Activated naive CD4-positive, alpha-beta T cell treated with anti-CD3 and anti-CD28 coated beads, Interleukin-2, amount 50 U/mL, for 16 hours (primary cell): Measurements from ENCODE around the gene CPEB4.

Experiments used
- DNase-seq: peaks from one replicate; pipeline ENCODE4 v3.0.0-alpha.2; 2020

Gene CPEB4

DNA sequence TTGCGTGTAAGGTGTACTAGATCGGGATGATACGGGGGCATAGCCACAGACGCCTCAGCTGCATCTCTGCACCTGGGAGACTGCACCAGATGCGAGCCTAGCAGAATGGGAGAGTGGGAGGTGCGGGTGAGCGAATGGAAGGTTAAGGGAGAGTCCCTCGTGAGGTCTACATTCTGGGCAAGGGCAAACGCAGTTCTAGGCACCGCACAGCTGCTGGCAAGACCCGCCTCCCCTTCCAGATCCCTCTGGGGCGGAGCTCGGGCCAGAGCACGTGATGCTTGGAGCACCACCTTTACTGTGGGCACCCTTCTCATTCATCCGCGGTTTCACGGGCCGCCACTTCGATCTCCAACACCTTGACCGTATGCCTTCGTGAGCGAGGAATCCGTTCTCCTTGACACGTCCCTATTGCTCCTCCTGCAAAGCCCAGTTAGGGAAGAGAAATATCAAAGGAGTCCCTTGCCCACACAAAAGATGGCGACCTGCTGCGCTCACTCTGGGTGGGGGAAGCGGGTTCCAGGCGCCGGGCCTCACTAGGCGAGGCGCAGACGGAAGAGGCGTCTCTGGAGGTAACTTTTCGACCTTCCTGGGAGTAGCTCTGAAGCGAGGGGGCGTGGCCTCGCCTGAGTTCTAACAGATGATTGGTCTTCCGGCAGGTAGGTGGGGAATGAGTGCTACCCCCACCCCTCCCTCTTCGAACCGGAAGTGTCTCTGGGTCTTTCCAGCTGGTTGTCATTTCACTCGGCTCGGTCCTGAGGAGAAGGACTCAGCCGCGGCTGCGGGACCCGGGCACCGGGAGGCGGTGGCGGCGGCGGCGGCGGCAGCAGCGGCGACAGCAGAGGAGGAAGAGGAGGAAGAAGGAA, at the start of gene CPEB4:
TSS of gene CPEB4 (plus strand) at position 740 of the 863 bp plus-strand sequence. CDS start 1,385 bp downstream, outside the sequence.
- peak; percentile 96 for DNase-seq

DNA sequence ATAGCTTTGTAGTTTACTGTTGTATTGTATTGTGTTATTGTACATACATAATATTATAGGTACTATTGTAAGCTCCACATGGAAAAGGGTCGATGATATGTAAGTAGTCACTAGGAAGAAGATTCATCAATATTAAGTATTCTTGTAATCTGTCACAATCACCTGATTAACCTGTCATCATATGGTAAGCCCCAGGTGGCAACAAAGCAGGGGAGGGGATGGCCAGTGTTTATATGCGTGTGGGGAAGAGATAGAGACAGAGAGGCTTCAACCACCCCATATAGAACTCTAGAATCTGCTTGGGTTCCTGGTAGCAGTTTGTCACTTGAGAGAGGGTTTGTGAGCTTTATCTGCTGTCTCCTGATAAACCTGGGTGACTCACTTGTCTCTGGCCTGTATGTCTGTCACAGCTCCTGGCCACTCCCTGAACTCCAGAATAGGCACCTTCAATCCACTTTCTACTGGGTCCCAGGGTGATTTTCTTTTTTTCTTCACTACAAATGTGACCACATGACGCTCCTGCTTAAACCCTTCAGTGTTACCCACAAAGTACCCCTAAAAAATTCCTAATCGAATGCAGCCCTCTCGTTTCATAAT, 48.9 kb upstream of the CPEB4 start:
- no peak for DNase-seq

DNA sequence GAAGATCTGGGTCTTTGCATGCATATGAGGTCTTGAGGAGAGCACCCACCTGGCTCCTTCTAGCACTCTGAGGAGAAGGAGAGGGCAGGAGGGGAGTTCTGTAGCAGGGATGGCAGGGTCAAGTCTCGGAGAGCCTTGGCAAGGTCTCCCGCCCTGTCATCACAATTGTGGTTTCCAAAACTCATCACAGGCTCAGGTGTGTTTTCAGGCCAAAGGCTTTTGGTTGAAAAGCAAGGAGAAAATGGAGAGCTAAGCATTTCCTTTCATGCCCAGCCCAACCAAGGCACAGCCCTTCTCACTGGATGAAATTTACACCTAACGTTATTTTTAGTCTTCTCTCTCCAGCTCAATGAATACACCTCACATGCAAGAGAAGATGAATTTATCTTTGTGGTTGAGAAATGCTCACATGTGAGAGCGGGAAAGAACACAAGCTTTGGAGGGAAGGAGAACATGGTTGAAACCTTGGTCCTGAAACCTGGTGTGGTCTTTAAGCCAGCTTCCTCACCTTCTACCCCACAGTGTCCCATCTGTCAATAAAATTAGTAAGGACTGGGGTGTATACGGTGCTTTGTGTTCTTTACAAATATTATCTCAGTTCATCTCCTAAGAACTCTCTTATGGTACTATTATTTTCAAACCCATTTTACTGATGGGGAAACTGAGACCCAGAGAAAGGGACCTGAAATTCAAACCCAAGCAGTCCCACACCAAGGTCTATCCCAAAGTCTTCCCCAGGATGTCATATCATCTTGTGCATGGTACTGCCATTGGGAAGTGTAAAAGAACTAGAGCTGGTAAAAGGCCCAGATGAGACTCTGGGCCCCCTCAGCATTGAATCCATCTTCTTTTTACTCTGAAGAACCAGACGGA, 47.8 kb upstream of the CPEB4 start:
- DNase-seq, result no peak

DNA sequence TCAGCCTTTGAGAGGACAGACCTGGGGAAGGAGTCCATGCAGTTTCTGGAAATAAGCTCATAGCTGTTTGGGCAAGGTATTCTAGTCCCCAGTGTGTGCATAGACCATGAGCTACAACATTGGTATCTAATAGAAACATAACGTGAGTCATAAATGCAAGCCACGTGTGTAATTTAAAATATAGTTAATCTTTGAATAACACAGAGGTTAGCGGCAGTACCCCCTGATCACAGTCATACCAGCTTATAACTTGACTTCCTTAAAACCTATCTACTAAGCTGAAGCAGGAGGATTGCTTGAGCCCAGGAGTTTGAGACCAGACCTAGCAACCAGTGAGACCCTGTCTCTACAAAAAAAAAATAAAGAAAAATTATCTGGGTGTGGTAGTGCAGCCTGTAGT, 46.4 kb upstream of the CPEB4 start:
- DNase-seq, result no peak

DNA sequence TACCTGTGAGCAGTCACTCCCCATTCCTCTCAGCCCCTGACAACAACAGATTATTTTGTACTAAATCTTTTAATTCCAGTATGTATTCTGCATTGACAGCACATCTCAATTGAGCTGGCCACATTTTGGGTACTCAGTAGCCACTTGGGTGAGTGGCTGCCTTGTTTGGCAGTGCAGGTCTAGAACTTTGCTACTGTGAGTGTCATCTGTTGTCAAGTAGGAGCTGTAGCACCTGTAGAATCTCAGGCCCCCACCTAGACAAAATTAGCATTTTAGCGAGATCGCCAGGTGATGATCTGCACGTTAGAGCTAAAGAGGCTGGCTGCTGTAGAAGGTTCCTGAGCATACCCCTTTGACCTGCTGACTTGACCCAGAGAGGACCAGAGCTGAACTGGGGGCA, 44.4 kb upstream of the CPEB4 start:
- DNase-seq, result no peak

- DNase-seq, result no peak
Observed at GRCh38 chr5:173845321-173845720, 42.8 kb upstream of the CPEB4 start.

DNA sequence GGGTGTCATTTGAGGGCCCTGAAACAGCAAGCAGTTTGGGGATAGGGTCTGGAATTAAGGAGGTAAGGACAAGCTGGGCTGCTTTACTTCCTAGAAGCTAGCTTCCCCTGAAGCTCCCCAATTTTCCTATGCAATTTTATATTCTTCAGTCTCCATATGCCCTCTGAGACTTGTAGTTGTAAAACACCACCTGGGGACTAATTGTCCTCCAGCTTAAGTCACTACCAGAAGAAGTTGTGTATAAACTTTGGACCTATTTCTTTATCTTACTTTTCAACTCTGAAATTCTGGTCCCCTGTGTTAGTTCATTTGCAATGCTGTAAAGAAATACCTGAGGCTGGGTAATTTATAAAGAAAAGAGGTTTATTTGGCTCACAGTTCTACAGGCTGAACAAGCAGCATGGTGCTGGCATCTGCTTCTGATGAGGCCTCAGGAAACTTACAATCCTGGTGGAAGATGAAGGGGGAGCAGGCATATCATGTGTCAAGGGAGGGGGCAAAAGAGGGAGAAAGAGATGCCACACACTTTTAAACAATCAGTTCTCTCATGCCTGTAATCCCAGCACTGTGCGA, 41.1 kb upstream of the CPEB4 start:
- DNase-seq, result no peak

GRCh38 chr5:173848986-173849596, 39.1 kb upstream of the CPEB4 start:
- no peak for DNase-seq

GRCh38 chr5:173849908-173850307, 38.2 kb upstream of the CPEB4 start:
- no peak for DNase-seq

- DNase-seq, result no peak
Observed at GRCh38 chr5:173850659-173851058, 37.5 kb upstream of the CPEB4 start.

GRCh38 chr5:173851595-173852243, 36.4 kb upstream of the CPEB4 start:
- DNase-seq, result no peak

- no peak for DNase-seq
Observed at GRCh38 chr5:173852790-173853359, 35.3 kb upstream of the CPEB4 start.

GRCh38 chr5:173853370-173854131, 34.6 kb upstream of the CPEB4 start:
- no peak for DNase-seq

- DNase-seq, result no peak
Observed at GRCh38 chr5:173855162-173855994, 32.8 kb upstream of the CPEB4 start.

GRCh38 chr5:173855995-173856656, 32.0 kb upstream of the CPEB4 start:
- DNase-seq, result no peak

DNA sequence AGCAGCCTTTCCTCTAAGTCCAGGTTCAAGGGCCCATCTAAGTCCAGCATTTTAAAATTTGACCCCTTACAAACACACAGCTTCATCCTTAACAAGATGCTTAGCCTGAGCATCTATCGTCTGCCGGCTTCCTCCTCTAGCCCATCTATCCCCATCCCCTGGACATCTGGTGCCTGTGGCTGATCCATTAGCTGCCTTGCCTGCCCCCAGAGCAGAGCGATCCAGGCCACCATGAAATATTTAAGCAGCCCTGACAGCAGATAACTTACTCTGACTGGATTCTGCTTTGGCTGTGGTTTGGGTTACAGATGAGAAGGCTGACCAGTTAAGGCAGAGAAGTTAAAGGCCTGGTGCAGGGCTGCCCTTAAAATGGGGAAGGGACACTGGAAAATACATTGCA, 30.9 kb upstream of the CPEB4 start:
- DNase-seq, result no peak

DNA sequence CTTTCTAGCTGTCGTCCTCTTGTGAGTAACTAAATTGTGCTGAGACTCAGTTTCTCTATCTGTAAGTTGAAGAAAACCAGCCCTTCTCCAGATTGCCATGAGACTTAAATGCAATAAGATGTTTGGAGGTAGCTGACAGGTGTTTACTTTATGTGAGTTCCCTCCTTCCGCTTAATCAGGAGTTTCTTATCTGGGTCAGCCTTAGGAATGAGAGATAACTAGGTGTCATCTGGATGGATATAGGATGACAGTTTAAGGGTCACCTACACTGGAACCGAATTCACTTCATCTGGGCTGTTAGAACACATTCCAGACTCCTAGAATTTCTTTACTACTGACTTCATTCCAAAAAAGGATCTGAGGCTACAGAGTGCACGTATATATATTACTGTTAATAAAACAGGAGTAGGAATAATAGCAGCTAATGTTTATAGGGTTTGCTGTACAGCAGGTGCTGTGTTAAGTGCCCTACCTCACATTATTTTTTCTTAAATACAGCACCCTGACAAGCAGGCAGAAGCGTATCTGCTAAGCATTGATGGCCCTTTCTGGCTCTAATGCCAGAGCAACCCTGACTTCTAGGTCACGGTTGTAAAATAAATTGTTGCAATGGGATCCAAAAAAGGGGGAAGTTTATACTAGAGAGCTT, 30.0 kb upstream of the CPEB4 start:
- DNase-seq, result no peak

GRCh38 chr5:173858670-173859407, 29.3 kb upstream of the CPEB4 start:
- DNase-seq, result no peak
